Calu3 (cell line): ENCODE measurements around the gene HK2. TPM values are rescaled to one million over a fixed set of nuclear protein-coding genes. Genes with fewer than 3 reads are reported as not detected.
"Not testable (repeated sequence)": the region's sequence is repeated elsewhere in the genome, so short reads cannot be mapped to it uniquely, and the experiment has no call there.

ENCODE experiments used
- BruUV-seq: library from RNA; stranded (reverse); fragments of 400-500 nt; replicated peaks from 2 replicates; lab custom pipeline; 2021; lab: Mats Ljungman, UMichigan
- CTCF ChIA-PET: fragments of 300-600 bp; sonication (Branson Sonifier 250); formaldehyde crosslinking; loops from one replicate; lab custom pipeline; 2022; ENCODE audit warnings: antibody characterized with exemption; lab: Charles Lee
- DNase-seq: peaks from one replicate; pipeline ENCODE4 v3.0.0; 2022
- H3K27ac Mint-ChIP-seq: one replicate; pipeline ENCODE4 v1.8.0; 2022; ENCODE audit warnings: mixed read lengths; ENCODE audit not compliant: unreplicated experiment
- H3K27me3 Mint-ChIP-seq: one replicate; pipeline ENCODE4 v1.8.0; 2022; ENCODE audit warnings: mixed read lengths; ENCODE audit not compliant: unreplicated experiment
- H3K36me3 Mint-ChIP-seq: one replicate; pipeline ENCODE4 v1.8.0; 2022; ENCODE audit warnings: mild to moderate bottlenecking, moderate library complexity, mixed read lengths; ENCODE audit not compliant: insufficient read depth, unreplicated experiment
- H3K4me1 Mint-ChIP-seq: one replicate; pipeline ENCODE4 v1.8.0; 2022; ENCODE audit warnings: mild to moderate bottlenecking, low read depth, mixed read lengths; ENCODE audit not compliant: unreplicated experiment
- H3K4me3 Mint-ChIP-seq: one replicate; pipeline ENCODE4 v1.8.0; 2022; ENCODE audit warnings: mild to moderate bottlenecking, low read depth, moderate library complexity, mixed read lengths; ENCODE audit not compliant: unreplicated experiment
- H3K9me3 Mint-ChIP-seq: one replicate; pipeline ENCODE4 v1.8.0; 2022; ENCODE audit warnings: low read depth, mixed read lengths; ENCODE audit not compliant: unreplicated experiment
- intact Hi-C: fragments of 100-400 bp; cut with micrococcal nuclease; formaldehyde crosslinking; loops from one replicate; pipeline ENCODE4 v1.10.0; 2022; ENCODE audit not compliant: unreplicated experiment
- total RNA-seq: library from RNA; stranded (reverse); gene quantifications from 2 replicates; pipeline ENCODE4 v1.2.3, GENCODE V29; 2022
- TF ChIP-seq, protein P1 (sequence below): fragments of 200-600 bp; IDR thresholded peaks from one replicate; pipeline ENCODE4 v1.8.0; 2022; ENCODE audit warnings: antibody characterized with exemption; ENCODE audit not compliant: unreplicated experiment

The HK2 gene
- total RNA-seq, 1 experiment from 2014 or later = 56.5 TPM

- DNase-seq = no peak
- TF ChIP-seq, protein P1, sequence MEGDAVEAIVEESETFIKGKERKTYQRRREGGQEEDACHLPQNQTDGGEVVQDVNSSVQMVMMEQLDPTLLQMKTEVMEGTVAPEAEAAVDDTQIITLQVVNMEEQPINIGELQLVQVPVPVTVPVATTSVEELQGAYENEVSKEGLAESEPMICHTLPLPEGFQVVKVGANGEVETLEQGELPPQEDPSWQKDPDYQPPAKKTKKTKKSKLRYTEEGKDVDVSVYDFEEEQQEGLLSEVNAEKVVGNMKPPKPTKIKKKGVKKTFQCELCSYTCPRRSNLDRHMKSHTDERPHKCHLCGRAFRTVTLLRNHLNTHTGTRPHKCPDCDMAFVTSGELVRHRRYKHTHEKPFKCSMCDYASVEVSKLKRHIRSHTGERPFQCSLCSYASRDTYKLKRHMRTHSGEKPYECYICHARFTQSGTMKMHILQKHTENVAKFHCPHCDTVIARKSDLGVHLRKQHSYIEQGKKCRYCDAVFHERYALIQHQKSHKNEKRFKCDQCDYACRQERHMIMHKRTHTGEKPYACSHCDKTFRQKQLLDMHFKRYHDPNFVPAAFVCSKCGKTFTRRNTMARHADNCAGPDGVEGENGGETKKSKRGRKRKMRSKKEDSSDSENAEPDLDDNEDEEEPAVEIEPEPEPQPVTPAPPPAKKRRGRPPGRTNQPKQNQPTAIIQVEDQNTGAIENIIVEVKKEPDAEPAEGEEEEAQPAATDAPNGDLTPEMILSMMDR = no peak
- no TSS peak for BruUV-seq
- Mint-ChIP-seq H3K36me3 (peaks cover 33% of the 10 kb centered on the region), H3K27me3 (no peaks in the 10 kb centered on the region), H3K27ac (no peak overlapping the region), H3K9me3 (no peaks in the 10 kb centered on the region), H3K4me3 (no peak overlapping the region), H3K4me1 (peaks cover 94% of the 10 kb centered on the region)
- intact Hi-C loops = no loop called here
- CTCF ChIA-PET = no interaction called here
Measured at GRCh38 chr2:74847070-74847858, 13.3 kb downstream of the HK2 start.

DNA sequence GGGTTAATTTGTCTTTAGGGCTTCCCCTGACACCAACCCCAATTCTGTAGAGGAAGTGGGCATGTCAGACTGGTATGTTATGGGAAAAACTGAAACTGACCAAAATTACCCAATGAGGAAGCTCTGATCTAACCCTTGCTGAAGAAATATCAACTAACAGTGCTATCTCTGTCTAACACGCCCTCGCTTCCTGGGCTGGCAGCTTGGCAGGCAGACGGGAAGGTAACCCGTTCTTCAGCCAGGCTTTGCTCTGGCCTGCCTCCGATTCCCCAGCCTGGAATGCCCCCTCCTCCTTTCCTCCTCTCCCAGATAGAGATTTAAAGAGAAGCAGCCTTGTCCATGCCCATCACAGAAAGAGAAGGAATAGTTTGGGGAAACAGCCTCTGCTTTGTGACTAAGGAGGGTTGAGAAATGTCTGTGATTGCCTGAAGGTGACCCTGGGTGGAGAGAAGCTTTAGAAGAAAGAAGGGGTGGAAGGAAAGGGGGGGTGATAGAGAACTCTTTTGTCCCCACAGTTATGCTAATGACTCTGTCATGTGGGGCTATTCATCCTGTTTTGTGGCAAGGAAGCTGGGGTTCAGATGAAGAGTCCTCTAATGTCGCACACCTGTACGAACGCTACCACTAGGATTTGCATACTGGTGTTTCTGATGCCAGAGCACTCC lies 15.4 kb downstream of the HK2 start:
- H3K4me1 Mint-ChIP-seq = peaks cover 90% of the 10 kb centered on the region
- intact Hi-C loops = no loop called here

DNA sequence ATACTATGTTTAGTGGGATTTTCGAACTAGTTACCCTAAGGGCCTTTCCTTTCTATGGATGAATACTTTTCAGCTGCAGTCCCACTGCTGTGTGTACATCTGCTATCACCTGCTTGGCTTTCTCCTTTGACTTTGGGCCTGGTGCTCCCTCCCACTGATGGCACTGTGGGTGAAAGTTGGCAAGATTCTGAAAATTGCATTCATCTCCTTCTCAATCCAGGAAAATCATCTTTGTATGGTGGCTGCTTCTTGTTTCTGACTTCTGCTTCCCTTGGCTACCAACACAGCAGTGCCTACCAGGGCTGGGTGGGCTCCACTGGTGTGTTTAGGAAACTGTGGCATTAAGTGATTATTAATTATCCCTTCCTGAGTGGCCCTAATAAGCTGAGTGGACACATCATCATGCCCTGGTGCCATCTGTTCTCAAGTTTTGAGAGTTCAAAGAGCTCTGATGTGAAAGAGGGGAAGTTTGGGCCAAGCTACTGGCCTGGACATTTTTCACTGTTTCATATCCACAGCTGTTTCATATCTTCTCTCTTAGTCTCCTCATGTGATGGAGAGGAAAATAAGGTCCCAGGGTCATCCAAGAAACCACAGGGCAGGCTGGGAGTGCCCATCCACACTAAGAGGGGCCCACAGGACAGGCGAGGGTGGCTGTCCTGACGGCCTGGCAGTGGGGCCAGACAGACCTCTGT lies 16.7 kb downstream of the HK2 start:
- DNase-seq = no peak
- H3K27ac Mint-ChIP-seq = peak overlapping the region; percentile 67
- peak overlapping the region; percentile 21 for H3K4me3 Mint-ChIP-seq
- H3K4me1 Mint-ChIP-seq = peaks cover 84% of the 10 kb centered on the region
- peaks cover 36% of the 10 kb centered on the region for H3K36me3 Mint-ChIP-seq
- CTCF ChIA-PET = interaction anchor here (0.7 to 2.3 kb wide), 2 partner anchors 14 to 69 kb away, joined by 3 to 10 read pairs; no protein-coding TSS in a partner anchor
- no peaks in the 10 kb centered on the region for H3K27me3 Mint-ChIP-seq
- TF ChIP-seq, protein P1 = no peak
- no TSS peak for BruUV-seq
- intact Hi-C loops = no loop called here
- H3K9me3 Mint-ChIP-seq = no peaks in the 10 kb centered on the region

More for the DNA sequence above, 15.4 kb downstream of the HK2 start:
- no peaks in the 10 kb centered on the region for H3K27me3 Mint-ChIP-seq
- H3K36me3 Mint-ChIP-seq = peaks cover 26% of the 10 kb centered on the region
- peak overlapping the region; percentile 67 for H3K27ac Mint-ChIP-seq
- TSS peak; percentile 19 for BruUV-seq
- H3K9me3 Mint-ChIP-seq = no peaks in the 10 kb centered on the region
- CTCF ChIA-PET = interaction anchor here (0.6 to 2.3 kb wide), 3 partner anchors 13 to 165 kb away, joined by 3 to 10 read pairs (median 3); no protein-coding TSS in a partner anchor
- TF ChIP-seq, protein P1 = no peak
- DNase-seq = peak; percentile 69
- H3K4me3 Mint-ChIP-seq = peak overlapping the region; percentile 36

DNA sequence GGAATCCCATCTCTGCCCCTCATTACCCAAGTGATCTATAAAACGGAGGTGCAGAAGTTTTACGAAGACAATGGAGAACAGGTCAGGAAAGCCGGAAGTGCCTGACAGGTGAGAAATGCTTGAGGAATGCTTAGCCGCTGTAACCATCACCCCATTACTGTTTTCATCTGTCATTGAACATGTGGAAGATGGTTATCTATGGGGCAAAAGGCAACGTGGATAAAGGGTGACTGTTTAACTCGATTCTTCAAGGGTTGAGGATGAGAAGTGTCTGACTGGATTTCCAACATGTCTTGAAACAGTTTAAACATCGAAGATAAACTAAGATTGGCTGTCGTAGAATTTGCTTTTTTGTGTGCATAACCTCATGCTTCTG lies 17.3 kb downstream of the HK2 start:
- no TSS peak for BruUV-seq
- H3K4me3 Mint-ChIP-seq = peak overlapping the region; percentile 21
- CTCF ChIA-PET = no interaction called here

DNA sequence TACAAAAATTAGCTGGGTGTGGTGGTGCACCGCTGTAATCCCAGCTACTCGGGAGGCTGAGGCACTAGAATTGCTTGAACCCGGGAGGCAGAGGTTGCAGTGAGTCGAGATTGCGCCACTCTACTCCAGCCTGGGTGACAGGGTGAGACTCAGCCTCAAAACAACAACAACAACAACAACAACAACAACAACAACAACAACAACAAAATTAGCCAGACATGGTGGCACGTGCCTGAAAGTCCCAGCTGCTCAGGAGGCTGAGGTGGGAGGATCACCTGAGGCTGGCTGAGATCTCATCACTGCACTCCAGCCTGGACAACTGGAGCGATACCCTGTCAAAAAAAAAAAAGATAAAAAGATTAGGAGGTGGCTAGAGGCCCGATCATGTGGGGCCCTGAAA lies 19.4 kb downstream of the HK2 start:
- BruUV-seq, H3K4me3 Mint-ChIP-seq, DNase-seq, H3K9me3 Mint-ChIP-seq, intact Hi-C loops, H3K27me3 Mint-ChIP-seq, CTCF ChIA-PET: not testable (repeated sequence)
- peak overlapping the region; percentile 40 for H3K27ac Mint-ChIP-seq
- peaks cover 76% of the 10 kb centered on the region for H3K4me1 Mint-ChIP-seq
- H3K36me3 Mint-ChIP-seq = peaks cover 51% of the 10 kb centered on the region

More for the DNA sequence above, 17.3 kb downstream of the HK2 start:
- Mint-ChIP-seq H3K9me3 (no peaks in the 10 kb centered on the region), H3K36me3 (peaks cover 41% of the 10 kb centered on the region), H3K27ac (peak overlapping the region; percentile 67), H3K27me3 (no peaks in the 10 kb centered on the region), H3K4me1 (peaks cover 85% of the 10 kb centered on the region)
- intact Hi-C loops = no loop called here
- TF ChIP-seq, protein P1 = no peak
- DNase-seq = no peak
